ENCODE results near the gene ZCCHC7. TPM values are rescaled to one million over a fixed set of nuclear protein-coding genes. Genes with fewer than 3 reads are reported as not detected.

The ZCCHC7 gene
- total and polyA plus RNA-seq, 2 of the 8 experiments (the other 6 are each of a cell fraction or from before 2014, with no cell fraction given) = 12.2 to 27.5 TPM

- Histone ChIP-seq H2AK5ac (ENCODE audit: low read depth, low read length) (no peak overlapping the region), H3K4ac (replicated peaks; ENCODE audit: insufficient read length, low read depth, low read length) (no peak overlapping the region), H3K23ac (ENCODE audit: insufficient read length) (no peak overlapping the region), H2BK120ac (replicated peaks; ENCODE audit: low read depth, low read length) (no peak overlapping the region), H3K36me3 (ENCODE audit: control insufficient read depth in 2 of 4, insufficient read depth in 4 of 4, low read length in 3 of 4) (peaks cover 0 to 7% (median 5%) of the 10 kb centered on the region in 4 experiments; a peak in 6 of 8 replicates), H3K18ac (ENCODE audit: extremely low read depth, low read length) (no peak overlapping the region), H4K20me1 (replicated peaks in 1 of 2; ENCODE audit: control insufficient read depth in 1 of 2, insufficient read depth in 2 of 2, low read length in 2 of 2) (no peaks in the 10 kb centered on the region), H3K56ac (replicated peaks; ENCODE audit: insufficient read length, low read depth, low read length) (no peak overlapping the region), H3K23me2 (ENCODE audit: low read depth, low read length) (no peaks in the 10 kb centered on the region; the same call in 1 of the 2 replicates), H3K27ac (ENCODE audit: low read depth, low read length) (no peak overlapping the region), H2AFZ (ENCODE audit: low read length) (no peak overlapping the region), H3K9ac (replicated peaks in 1 of 4; ENCODE audit: extremely low read depth in 1 of 4, low read depth in 3 of 4, low read length in 3 of 4) (no peak overlapping the region), H2BK12ac (ENCODE audit: low read depth, low read length) (no peak overlapping the region), H2BK5ac (ENCODE audit: low read depth, low read length) (no peak overlapping the region), H3K79me2 (ENCODE audit: control insufficient read depth in 1 of 2, insufficient read depth in 2 of 2, low read length in 2 of 2) (peaks cover 4 to 61% of the 10 kb centered on the region in 2 experiments; a peak in 3 of 4 replicates), H3K27me3 (replicated peaks in 1 of 4; ENCODE audit: control insufficient read depth in 3 of 4, extremely low read depth in 1 of 4, insufficient read depth in 3 of 4, low read length in 3 of 4) (peaks cover 0 to 5% (median 5%) of the 10 kb centered on the region in 4 experiments; a peak in 3 of 7 replicates), H2BK15ac (ENCODE audit: low read length) (no peak overlapping the region), H4K91ac (replicated peaks; ENCODE audit: insufficient read length, low read length) (no peak overlapping the region), H3K4me1 (replicated peaks in 1 of 4; ENCODE audit: control insufficient read depth in 3 of 4, insufficient read depth in 4 of 4, low read length in 3 of 4) (no peaks in the 10 kb centered on the region; a peak in 1 of 7 replicates), H4K8ac (ENCODE audit: extremely low read depth, insufficient read depth, low read length) (no peak overlapping the region), H2BK20ac (ENCODE audit: low read length) (no peak overlapping the region), H3K9me3 (ENCODE audit: insufficient read depth in 2 of 2, low read depth in 1 of 2, low read length in 1 of 2) (no peaks in the 10 kb centered on the region; a peak in 1 of 4 replicates), H3K4me3 (ENCODE audit: extremely low read depth in 1 of 4, insufficient read depth in 2 of 4, low read depth in 3 of 4, low read length in 4 of 4) (peak overlapping the region in 3 of 4 experiments; percentile 1 to 73 (median 16); a peak in 5 of 8 replicates), H3K14ac (ENCODE audit: insufficient read length) (no peak overlapping the region), H3K79me1 (ENCODE audit: low read depth, low read length) (peaks cover 6% of the 10 kb centered on the region; the same call in 1 of the 2 replicates), H4K5ac (ENCODE audit: insufficient read length, low read depth, low read length) (no peak overlapping the region), H3K4me2 (ENCODE audit: insufficient read depth in 1 of 2, low read depth in 2 of 2, low read length in 2 of 2) (peak overlapping the region; percentile 71 to 81; a peak in 3 of 4 replicates)
- FAIRE-seq = no peak
- TF ChIP-seq CHD2 (IDR thresholded peaks at IDR 0.05; ENCODE audit: low read length) = no peak
- no peak for TF ChIP-seq RFX5 (IDR thresholded peaks at IDR 0.05; ENCODE audit: borderline replicate concordance, low read depth, low read length)
- TF ChIP-seq CBX5 (IDR thresholded peaks at IDR 0.05; ENCODE audit: low read depth, low read length) = no peak
- TF ChIP-seq BRCA1 (IDR thresholded peaks at IDR 0.05; ENCODE audit: low read depth, low read length) = no peak
- no peak for TF ChIP-seq RXRA (IDR thresholded peaks at IDR 0.05; ENCODE audit: insufficient read depth, low read depth, low read length)
- no peak for TF ChIP-seq SRF (IDR thresholded peaks at IDR 0.05; ENCODE audit: low read depth, low read length)
- TF ChIP-seq SIRT6 (IDR thresholded peaks at IDR 0.05; ENCODE audit: low read length) = no peak
- no peak for TF ChIP-seq NRF1 (IDR thresholded peaks at IDR 0.05; ENCODE audit: low read depth, low read length)
- no peak for TF ChIP-seq NANOG (IDR thresholded peaks at IDR 0.05; ENCODE audit: insufficient read depth, low read depth, low read length, poor library complexity, severe bottlenecking)
- TF ChIP-seq CBX8 (IDR thresholded peaks at IDR 0.05; ENCODE audit: borderline replicate concordance, low read depth, low read length) = no peak
- no peak for DNase-seq (ENCODE audit: low read depth in 1 of 2, low spot score in 2 of 2)
- 89% methylated on average over 4 of the region's 4 CpGs; no CpG with 5 or more reads in 1 of the 2 experiments for WGBS, 2 experiments (ENCODE audit: extremely low coverage in 1 of 2, insufficient coverage in 1 of 2, insufficient read length in 1 of 2, insufficient replicate concordance in 2 of 2, low coverage in 1 of 2, low lambda C conversion rate in 2 of 2, missing lambda C conversion rate in 1 of 2)
- CTCF ChIA-PET (ENCODE audit: partially characterized antibody) = interaction anchor here (0.9 to 1.3 kb wide), 3 partner anchors 10 to 208 kb away, joined by 3 to 6 read pairs (median 3); no protein-coding TSS in a partner anchor
- POLR2A ChIA-PET (ENCODE audit: partially characterized antibody) = interaction anchor here (1.2 kb wide), 1 partner anchor 8 kb away, joined by 3 read pairs; no protein-coding TSS in a partner anchor
Measured at GRCh38 chr9:37121881-37122280, 1.5 kb downstream of the ZCCHC7 start.
